Measurements from ENCODE around the gene SDS. TPM values are rescaled to one million over a fixed set of nuclear protein-coding genes. Genes with fewer than 3 reads are reported as not detected.

Gene SDS
- total RNA-seq, 1 experiment from 2014 or later, result not detected

- Histone ChIP-seq H3K4me2 (ENCODE audit: low read length) (no peak overlapping the region), H3K27me3 (ENCODE audit: insufficient read depth, low read length) (no peaks in the 10 kb centered on the region), H4K20me1 (ENCODE audit: insufficient read depth) (no peaks in the 10 kb centered on the region), H3K9me3 (ENCODE audit: control insufficient read depth in 1 of 2, insufficient read depth in 1 of 2, low read depth in 1 of 2, low read length in 2 of 2) (no peaks in the 10 kb centered on the region), H3K27ac (ENCODE audit: low read depth, low read length) (no peak overlapping the region), H3K9ac (ENCODE audit: low read length) (no peak overlapping the region), H3K36me3 (ENCODE audit: control insufficient read depth in 1 of 2, insufficient read depth in 2 of 2, low read length in 2 of 2) (peaks cover 8 to 11% of the 10 kb centered on the region in 2 experiments), H3K9me2 (ENCODE audit: insufficient read depth) (no peaks in the 10 kb centered on the region), H3K4me3 (replicated peaks in 1 of 2; ENCODE audit: low read depth in 1 of 2, low read length in 2 of 2) (no peak overlapping the region), H3K79me2 (ENCODE audit: insufficient read depth, low read length) (no peaks in the 10 kb centered on the region; the same call in 1 of the 2 replicates), H2AFZ (ENCODE audit: low read depth, low read length, poor library complexity, severe bottlenecking) (no peak overlapping the region), H3K4me1 (ENCODE audit: control insufficient read depth in 1 of 2, insufficient read depth in 2 of 2, low read length in 2 of 2) (peaks cover 0 to 4% of the 10 kb centered on the region in 2 experiments; a peak in 1 of 4 replicates)
- DNase-seq (ENCODE audit: low read depth, low spot score) (no peak), ATAC-seq (no peak)
- intact Hi-C loops (cut with micrococcal nuclease), result no loop called here
- ChIA-PET CTCF (no interaction called here), RAD21 (ENCODE audit: low non-redundant PET in 1 of 2, low total read pairs in 2 of 2, uncharacterized antibody in 2 of 2, unreplicated experiment in 2 of 2) (no interaction called here), POLR2A (no interaction called here)
- TF ChIP-seq EZH2phosphoT487 (IDR thresholded peaks at IDR 0.05; ENCODE audit: borderline replicate concordance), result no peak
- TF ChIP-seq, protein P1, sequence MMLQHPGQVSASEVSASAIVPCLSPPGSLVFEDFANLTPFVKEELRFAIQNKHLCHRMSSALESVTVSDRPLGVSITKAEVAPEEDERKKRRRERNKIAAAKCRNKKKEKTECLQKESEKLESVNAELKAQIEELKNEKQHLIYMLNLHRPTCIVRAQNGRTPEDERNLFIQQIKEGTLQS (IDR thresholded peaks at IDR 0.05), result no peak
- no peak for TF ChIP-seq EZH2 (IDR thresholded peaks at IDR 0.05)
- TF ChIP-seq MAX (IDR thresholded peaks at IDR 0.05), result no peak
- TF ChIP-seq ZFX (IDR thresholded peaks at IDR 0.05), result no peak
- no peak for TF ChIP-seq CEBPB (IDR thresholded peaks at IDR 0.05; ENCODE audit: low read depth)
- no peak for TF ChIP-seq SIN3A (IDR thresholded peaks at IDR 0.05; ENCODE audit: low read depth)
- no peak for TF ChIP-seq CBX3 (IDR thresholded peaks at IDR 0.05; ENCODE audit: low read depth)
- TF ChIP-seq, protein P2, sequence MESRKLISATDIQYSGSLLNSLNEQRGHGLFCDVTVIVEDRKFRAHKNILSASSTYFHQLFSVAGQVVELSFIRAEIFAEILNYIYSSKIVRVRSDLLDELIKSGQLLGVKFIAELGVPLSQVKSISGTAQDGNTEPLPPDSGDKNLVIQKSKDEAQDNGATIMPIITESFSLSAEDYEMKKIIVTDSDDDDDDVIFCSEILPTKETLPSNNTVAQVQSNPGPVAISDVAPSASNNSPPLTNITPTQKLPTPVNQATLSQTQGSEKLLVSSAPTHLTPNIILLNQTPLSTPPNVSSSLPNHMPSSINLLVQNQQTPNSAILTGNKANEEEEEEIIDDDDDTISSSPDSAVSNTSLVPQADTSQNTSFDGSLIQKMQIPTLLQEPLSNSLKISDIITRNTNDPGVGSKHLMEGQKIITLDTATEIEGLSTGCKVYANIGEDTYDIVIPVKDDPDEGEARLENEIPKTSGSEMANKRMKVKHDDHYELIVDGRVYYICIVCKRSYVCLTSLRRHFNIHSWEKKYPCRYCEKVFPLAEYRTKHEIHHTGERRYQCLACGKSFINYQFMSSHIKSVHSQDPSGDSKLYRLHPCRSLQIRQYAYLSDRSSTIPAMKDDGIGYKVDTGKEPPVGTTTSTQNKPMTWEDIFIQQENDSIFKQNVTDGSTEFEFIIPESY (IDR thresholded peaks at IDR 0.05; ENCODE audit: extremely low read depth, insufficient replicate concordance, low read length), result no peak
- BruUV-seq (replicated peaks), result no TSS peak
These were observed 32.6 kb downstream of the SDS start for GRCh38 chr12:113370923-113371682.

All from HCT116 (cell line).